Panc1 (cell line): Measurements from ENCODE around the gene NBEAL1. TPM values are rescaled to one million over a fixed set of nuclear protein-coding genes. Genes with fewer than 3 reads are reported as not detected.

Source experiments
- ATAC-seq: fragments of 200-7000 bp; cut with Tn5 transposase; 2 replicates; pipeline ENCODE4 v1.9.1; 2020; ENCODE audit warnings: mild to moderate bottlenecking, moderate library complexity
- BruUV-seq: library from RNA; stranded (reverse); fragments of 400-500 nt; replicated peaks from 2 replicates; lab custom pipeline; 2021; lab: Mats Ljungman, UMichigan
- CTCF ChIA-PET: fragments of 300-600 bp; sonication (Branson Sonifier 250); formaldehyde crosslinking; loops from one replicate; lab custom pipeline; 2022; ENCODE audit warnings: antibody characterized with exemption; lab: Charles Lee
- POLR2A ChIA-PET: fragments of 300-600 bp; sonication (Branson Sonifier 250); formaldehyde crosslinking; loops from one replicate; lab custom pipeline; 2022; ENCODE audit warnings: antibody characterized with exemption; lab: Charles Lee
- DNase-seq: peaks from one replicate; pipeline ENCODE4 v3.0.0-alpha.2; 2010; ENCODE audit warnings: low read depth, low spot score
- H3K27ac ChIP-seq: 2 replicates; pipeline ENCODE4 v1.5.1; 2011; ENCODE audit warnings: mild to moderate bottlenecking, low read length, inconsistent platforms
- H3K27me3 ChIP-seq: fragments of 200-500 bp; sonication (Bioruptor generic); 2 replicates; pipeline ENCODE4 v1.6.0; 2014; ENCODE audit warnings: low read length, inconsistent platforms; ENCODE audit not compliant: control insufficient read depth, insufficient read depth
- H3K36me3 ChIP-seq: fragments of 200-500 bp; sonication (Bioruptor generic); 2 replicates; pipeline ENCODE4 v1.5.1; 2014; ENCODE audit warnings: inconsistent platforms, mild to moderate bottlenecking, low read length, moderate library complexity; ENCODE audit not compliant: control insufficient read depth, insufficient read depth
- H3K4me1 ChIP-seq: 2 replicates; pipeline ENCODE4 v1.5.1; 2011; ENCODE audit warnings: inconsistent platforms, mild to moderate bottlenecking, low read length, moderate library complexity; ENCODE audit not compliant: control insufficient read depth, insufficient read depth
- H3K4me3 ChIP-seq, 2 experiments: 2 replicates each; pipeline ENCODE4 v1.5.1; 2011 to 2012; ENCODE audit warnings: low read depth in 2 of 2, low read length in 2 of 2, mild to moderate bottlenecking in 2 of 2, inconsistent platforms in 1 of 2, moderate library complexity in 1 of 2
- H3K9me3 ChIP-seq: fragments of 200-500 bp; sonication (Bioruptor generic); 2 replicates; pipeline ENCODE4 v1.5.1; 2014; ENCODE audit warnings: low read depth, mild to moderate bottlenecking, inconsistent platforms, low read length, moderate library complexity; ENCODE audit not compliant: control insufficient read depth, insufficient read depth
- POLR2AphosphoS5 ChIP-seq: IDR thresholded peaks from 2 replicates; pipeline ENCODE4 v1.6.1; 2012; ENCODE audit warnings: mild to moderate bottlenecking, low read depth, low read length, moderate library complexity
- SIN3A ChIP-seq: IDR thresholded peaks from 2 replicates; pipeline ENCODE4 v1.6.1; 2012; ENCODE audit warnings: low read depth, mild to moderate bottlenecking, low read length, moderate library complexity, borderline replicate concordance; ENCODE audit not compliant: insufficient read depth
- TCF7L2 ChIP-seq: IDR thresholded peaks from 2 replicates; pipeline ENCODE4 v1.6.1; 2011; ENCODE audit warnings: mild to moderate bottlenecking, low read depth, low read length, inconsistent platforms
- in situ Hi-C: cut with HindIII; loops from 2 replicates; pipeline ENCODE4 v1.10.0; 2016; ENCODE audit warnings: low sequenced_read_pairs, low pct_unique_long_range_greater_than_20kb
- intact Hi-C: fragments of 100-400 bp; cut with micrococcal nuclease; formaldehyde crosslinking; loops from one replicate; pipeline ENCODE4 v1.10.0; 2022; ENCODE audit not compliant: unreplicated experiment
- total RNA-seq: library from RNA; stranded (reverse); gene quantifications from one replicate; pipeline ENCODE4 v1.2.1, GENCODE V29; 2021; ENCODE audit not compliant: unreplicated experiment
- TF ChIP-seq, protein P1 (sequence below): fragments of 450-650 bp; IDR thresholded peaks from 2 replicates; pipeline ENCODE4 v1.5.1; 2017; ENCODE audit warnings: mild to moderate bottlenecking
- TF ChIP-seq, protein P2 (sequence below), 2 experiments: IDR thresholded peaks; 2 replicates each; pipeline ENCODE4 v1.6.1; 2011 to 2012; ENCODE audit warnings: low read depth in 2 of 2, control low read depth in 1 of 2, low read length in 1 of 2, mild to moderate bottlenecking in 1 of 2, moderate library complexity in 1 of 2; ENCODE audit not compliant: insufficient read depth in 1 of 2

Gene NBEAL1
- total RNA-seq, 1 experiment from 2014 or later = 26.1 TPM

DNA sequence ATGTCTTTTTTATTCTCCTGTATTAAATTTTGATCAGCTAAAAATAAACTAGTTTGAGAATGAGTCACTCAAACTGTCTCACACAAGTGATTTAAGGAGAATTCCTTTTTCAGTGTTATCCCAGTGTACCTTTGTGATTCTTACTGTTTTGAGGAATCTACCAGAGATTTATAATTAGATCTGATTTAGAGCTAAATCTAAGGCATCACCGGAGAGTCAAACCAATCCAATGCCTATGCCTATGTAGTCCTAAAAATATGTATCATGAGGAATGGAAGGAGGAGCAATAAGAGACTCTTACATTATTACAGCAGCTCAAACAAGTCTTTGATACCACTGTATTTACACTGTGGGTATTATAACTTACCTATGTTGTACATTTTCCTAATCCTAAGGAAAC lies 160.7 kb downstream of the NBEAL1 start:
- H3K27ac ChIP-seq = no peak overlapping the region
- 0 out of 2 replicates have a peak, but pooled peaks cover 2% of the 10 kb centered on the region for H3K36me3 ChIP-seq
- CTCF ChIA-PET = interaction anchor here (0.7 kb wide), 1 partner anchor 707 kb away, joined by 3 read pairs; no protein-coding TSS in a partner anchor
- H3K9me3 ChIP-seq = no peaks in the 10 kb centered on the region
- no peaks in the 10 kb centered on the region for H3K4me1 ChIP-seq
- POLR2A ChIA-PET = no interaction called here
- no peaks in the 10 kb centered on the region for H3K27me3 ChIP-seq
- in situ Hi-C loops = no loop called here
- TF ChIP-seq TCF7L2 = no peak
- TF ChIP-seq, protein P1, sequence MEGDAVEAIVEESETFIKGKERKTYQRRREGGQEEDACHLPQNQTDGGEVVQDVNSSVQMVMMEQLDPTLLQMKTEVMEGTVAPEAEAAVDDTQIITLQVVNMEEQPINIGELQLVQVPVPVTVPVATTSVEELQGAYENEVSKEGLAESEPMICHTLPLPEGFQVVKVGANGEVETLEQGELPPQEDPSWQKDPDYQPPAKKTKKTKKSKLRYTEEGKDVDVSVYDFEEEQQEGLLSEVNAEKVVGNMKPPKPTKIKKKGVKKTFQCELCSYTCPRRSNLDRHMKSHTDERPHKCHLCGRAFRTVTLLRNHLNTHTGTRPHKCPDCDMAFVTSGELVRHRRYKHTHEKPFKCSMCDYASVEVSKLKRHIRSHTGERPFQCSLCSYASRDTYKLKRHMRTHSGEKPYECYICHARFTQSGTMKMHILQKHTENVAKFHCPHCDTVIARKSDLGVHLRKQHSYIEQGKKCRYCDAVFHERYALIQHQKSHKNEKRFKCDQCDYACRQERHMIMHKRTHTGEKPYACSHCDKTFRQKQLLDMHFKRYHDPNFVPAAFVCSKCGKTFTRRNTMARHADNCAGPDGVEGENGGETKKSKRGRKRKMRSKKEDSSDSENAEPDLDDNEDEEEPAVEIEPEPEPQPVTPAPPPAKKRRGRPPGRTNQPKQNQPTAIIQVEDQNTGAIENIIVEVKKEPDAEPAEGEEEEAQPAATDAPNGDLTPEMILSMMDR = no peak
- no peak overlapping the region for H3K4me3 ChIP-seq
- DNase-seq (no peak), ATAC-seq (no peak)
- BruUV-seq = no TSS peak
- intact Hi-C loops = no loop called here

DNA sequence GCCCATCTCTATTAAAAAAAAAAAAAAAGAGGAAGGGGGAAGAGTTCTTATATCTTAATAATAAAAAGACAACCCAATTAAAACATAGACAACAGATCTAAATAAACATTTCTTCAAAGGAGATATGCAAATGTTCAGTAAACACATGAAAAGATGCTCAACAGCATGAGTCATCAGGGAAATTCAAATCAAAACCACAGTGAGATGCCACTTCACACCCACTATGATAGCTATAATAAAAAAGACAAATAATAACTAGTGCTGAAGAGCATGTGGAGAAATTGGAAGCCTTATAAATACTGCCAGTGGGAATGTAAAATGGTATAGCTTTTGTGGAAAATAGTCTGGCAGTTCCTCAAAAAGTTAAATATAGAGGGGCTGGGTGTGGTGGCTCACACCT lies 162.7 kb downstream of the NBEAL1 start:
- intact Hi-C loops = no loop called here
- no TSS peak for BruUV-seq
- H3K27ac ChIP-seq = no peak overlapping the region
- DNase-seq = no peak
- ATAC-seq = no peak
- CTCF ChIA-PET = no interaction called here
- H3K27me3 ChIP-seq = no peaks in the 10 kb centered on the region
- TF ChIP-seq TCF7L2 = no peak
- no peak for TF ChIP-seq POLR2AphosphoS5
- TF ChIP-seq, protein P2, sequence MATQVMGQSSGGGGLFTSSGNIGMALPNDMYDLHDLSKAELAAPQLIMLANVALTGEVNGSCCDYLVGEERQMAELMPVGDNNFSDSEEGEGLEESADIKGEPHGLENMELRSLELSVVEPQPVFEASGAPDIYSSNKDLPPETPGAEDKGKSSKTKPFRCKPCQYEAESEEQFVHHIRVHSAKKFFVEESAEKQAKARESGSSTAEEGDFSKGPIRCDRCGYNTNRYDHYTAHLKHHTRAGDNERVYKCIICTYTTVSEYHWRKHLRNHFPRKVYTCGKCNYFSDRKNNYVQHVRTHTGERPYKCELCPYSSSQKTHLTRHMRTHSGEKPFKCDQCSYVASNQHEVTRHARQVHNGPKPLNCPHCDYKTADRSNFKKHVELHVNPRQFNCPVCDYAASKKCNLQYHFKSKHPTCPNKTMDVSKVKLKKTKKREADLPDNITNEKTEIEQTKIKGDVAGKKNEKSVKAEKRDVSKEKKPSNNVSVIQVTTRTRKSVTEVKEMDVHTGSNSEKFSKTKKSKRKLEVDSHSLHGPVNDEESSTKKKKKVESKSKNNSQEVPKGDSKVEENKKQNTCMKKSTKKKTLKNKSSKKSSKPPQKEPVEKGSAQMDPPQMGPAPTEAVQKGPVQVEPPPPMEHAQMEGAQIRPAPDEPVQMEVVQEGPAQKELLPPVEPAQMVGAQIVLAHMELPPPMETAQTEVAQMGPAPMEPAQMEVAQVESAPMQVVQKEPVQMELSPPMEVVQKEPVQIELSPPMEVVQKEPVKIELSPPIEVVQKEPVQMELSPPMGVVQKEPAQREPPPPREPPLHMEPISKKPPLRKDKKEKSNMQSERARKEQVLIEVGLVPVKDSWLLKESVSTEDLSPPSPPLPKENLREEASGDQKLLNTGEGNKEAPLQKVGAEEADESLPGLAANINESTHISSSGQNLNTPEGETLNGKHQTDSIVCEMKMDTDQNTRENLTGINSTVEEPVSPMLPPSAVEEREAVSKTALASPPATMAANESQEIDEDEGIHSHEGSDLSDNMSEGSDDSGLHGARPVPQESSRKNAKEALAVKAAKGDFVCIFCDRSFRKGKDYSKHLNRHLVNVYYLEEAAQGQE (IDR thresholded peaks at IDR 0.05; ENCODE audit: insufficient read depth in 1 of 2, low read depth in 2 of 2, low read length in 1 of 2) = no peak
- TF ChIP-seq, protein P1 = no peak
- H3K4me1 ChIP-seq = no peaks in the 10 kb centered on the region
- H3K4me3 ChIP-seq = no peak overlapping the region
- in situ Hi-C loops = no loop called here
- no peaks in the 10 kb centered on the region for H3K9me3 ChIP-seq
- POLR2A ChIA-PET = interaction anchor here (0.7 kb wide), 1 partner anchor 30 kb away, joined by 3 read pairs; no protein-coding TSS in a partner anchor
- H3K36me3 ChIP-seq = 0 out of 2 replicates have a peak, but pooled peaks cover 2% of the 10 kb centered on the region

DNA sequence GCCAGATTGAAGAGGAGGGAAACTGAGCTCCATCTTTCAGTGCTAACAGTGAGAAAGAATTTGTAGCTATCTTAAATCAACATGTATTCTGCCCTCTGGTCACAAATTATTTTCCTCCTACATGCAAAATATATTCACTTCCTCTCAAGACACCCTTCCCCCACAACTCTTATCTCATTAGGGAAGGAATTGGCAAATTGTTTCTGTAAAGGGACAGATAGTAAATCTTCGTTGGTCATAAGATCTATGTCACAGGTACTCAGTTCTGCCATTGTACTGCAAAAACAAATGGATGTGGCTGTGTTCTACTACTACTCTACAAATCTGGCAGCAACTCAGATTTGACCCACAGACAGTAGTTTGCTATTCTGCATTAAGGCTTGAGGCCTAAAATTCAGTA lies 171.2 kb downstream of the NBEAL1 start:
- H3K36me3 ChIP-seq = peaks cover 5% of the 10 kb centered on the region
- ATAC-seq = no peak
- BruUV-seq = no TSS peak
- CTCF ChIA-PET = no interaction called here
- in situ Hi-C loops (no loop called here), intact Hi-C loops (no loop called here)
- POLR2A ChIA-PET = no interaction called here
- H3K4me3 ChIP-seq = no peak overlapping the region
- no peak for DNase-seq
- TF ChIP-seq, protein P1 = no peak
- no peak for TF ChIP-seq POLR2AphosphoS5
- TF ChIP-seq, protein P2 (IDR thresholded peaks at IDR 0.05; ENCODE audit: insufficient read depth in 1 of 2, low read depth in 2 of 2, low read length in 1 of 2) = no peak
- no peak for TF ChIP-seq SIN3A
- no peak for TF ChIP-seq TCF7L2
- H3K9me3 ChIP-seq = no peaks in the 10 kb centered on the region
- H3K4me1 ChIP-seq = no peaks in the 10 kb centered on the region
- no peak overlapping the region for H3K27ac ChIP-seq
- no peaks in the 10 kb centered on the region for H3K27me3 ChIP-seq
